ENCODE measurements around the gene PPP3CA.
A peak's percentile ranks its signal among the peaks of the same experiment; 100 is the strongest.

DNA sequence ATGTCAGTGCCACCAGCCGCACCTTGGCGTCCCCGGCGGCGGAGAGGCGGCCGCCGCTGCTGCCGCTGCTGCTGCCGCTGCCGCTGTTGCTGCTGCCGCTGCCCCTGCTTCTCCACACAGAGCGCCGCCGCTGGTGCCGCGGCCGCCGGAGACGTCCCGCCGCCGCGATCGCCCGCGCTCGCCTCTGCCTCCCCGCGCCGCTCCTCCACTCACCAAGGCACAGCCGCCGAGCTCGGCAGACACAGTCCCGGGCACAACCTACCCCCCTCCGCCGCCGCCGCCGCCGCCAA is at the start of gene PPP3CA:
- TF ChIP-seq, protein P1, sequence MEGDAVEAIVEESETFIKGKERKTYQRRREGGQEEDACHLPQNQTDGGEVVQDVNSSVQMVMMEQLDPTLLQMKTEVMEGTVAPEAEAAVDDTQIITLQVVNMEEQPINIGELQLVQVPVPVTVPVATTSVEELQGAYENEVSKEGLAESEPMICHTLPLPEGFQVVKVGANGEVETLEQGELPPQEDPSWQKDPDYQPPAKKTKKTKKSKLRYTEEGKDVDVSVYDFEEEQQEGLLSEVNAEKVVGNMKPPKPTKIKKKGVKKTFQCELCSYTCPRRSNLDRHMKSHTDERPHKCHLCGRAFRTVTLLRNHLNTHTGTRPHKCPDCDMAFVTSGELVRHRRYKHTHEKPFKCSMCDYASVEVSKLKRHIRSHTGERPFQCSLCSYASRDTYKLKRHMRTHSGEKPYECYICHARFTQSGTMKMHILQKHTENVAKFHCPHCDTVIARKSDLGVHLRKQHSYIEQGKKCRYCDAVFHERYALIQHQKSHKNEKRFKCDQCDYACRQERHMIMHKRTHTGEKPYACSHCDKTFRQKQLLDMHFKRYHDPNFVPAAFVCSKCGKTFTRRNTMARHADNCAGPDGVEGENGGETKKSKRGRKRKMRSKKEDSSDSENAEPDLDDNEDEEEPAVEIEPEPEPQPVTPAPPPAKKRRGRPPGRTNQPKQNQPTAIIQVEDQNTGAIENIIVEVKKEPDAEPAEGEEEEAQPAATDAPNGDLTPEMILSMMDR (IDR thresholded peaks at IDR 0.05) = peak in 2 of 12 donors; percentile 5 to 12
- TF ChIP-seq POLR2A (IDR thresholded peaks at IDR 0.05) = peak in 1 of 2 donors; percentile 74
